GM19193 (cell line): ENCODE results near the gene LKAAEAR1.

ENCODE experiments used
- POLR2A ChIP-seq: IDR thresholded peaks from 4 replicates; pipeline ENCODE4 v1.6.1; 2011; ENCODE audit not compliant: insufficient read depth, insufficient read length; ENCODE audit errors: extremely low read depth

LKAAEAR1 gene

GRCh38 chr20:64113444-64113775 lies 29.2 kb upstream of the LKAAEAR1 start:
- no peak for TF ChIP-seq POLR2A

- no peak for TF ChIP-seq POLR2A
Observed at GRCh38 chr20:64112691-64113443, 28.7 kb upstream of the LKAAEAR1 start.

DNA sequence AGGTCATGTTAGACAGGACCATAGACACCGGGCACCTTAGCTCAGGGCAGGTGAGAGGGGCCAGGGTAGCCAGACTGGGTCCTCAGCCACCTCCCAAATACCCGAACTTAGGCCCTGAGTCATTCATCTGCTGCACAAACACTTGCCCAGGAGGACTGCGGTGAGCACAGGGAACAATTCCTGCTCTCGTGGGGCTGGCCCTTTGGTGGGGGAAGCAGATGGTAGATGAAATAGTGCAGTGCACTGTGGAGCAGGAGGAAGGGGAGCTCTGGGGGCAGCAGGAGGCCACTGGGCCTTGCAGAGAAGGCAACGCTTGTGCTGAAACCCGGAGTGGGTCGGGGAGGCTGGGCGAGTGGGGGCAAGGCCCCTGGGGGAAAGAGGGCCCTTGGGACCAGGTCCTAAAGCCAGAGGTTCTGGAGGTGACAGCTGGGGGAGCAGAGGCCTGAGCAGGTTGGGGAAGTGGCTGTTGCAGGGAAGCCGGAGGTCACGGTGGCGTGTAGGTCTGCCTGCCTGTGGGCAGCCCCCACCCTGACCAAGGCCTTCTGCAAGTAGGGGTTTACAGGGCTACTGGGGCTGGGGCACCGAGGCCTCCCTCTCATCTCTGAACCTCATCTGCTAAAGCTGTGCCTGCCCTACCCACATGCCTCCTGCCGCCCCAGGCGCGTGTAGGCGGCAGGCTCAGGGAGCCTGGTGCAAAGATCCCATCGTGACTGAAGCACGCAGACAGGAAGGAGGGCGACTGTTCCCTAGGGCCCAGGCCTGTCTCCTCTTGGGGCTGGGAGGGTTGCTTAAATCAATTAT lies 27.8 kb upstream of the LKAAEAR1 start:
- no peak for TF ChIP-seq POLR2A

- TF ChIP-seq POLR2A, result no peak
Observed at GRCh38 chr20:64110411-64111068, 26.3 kb upstream of the LKAAEAR1 start.

GRCh38 chr20:64109831-64110391 lies 25.7 kb upstream of the LKAAEAR1 start:
- no peak for TF ChIP-seq POLR2A

DNA sequence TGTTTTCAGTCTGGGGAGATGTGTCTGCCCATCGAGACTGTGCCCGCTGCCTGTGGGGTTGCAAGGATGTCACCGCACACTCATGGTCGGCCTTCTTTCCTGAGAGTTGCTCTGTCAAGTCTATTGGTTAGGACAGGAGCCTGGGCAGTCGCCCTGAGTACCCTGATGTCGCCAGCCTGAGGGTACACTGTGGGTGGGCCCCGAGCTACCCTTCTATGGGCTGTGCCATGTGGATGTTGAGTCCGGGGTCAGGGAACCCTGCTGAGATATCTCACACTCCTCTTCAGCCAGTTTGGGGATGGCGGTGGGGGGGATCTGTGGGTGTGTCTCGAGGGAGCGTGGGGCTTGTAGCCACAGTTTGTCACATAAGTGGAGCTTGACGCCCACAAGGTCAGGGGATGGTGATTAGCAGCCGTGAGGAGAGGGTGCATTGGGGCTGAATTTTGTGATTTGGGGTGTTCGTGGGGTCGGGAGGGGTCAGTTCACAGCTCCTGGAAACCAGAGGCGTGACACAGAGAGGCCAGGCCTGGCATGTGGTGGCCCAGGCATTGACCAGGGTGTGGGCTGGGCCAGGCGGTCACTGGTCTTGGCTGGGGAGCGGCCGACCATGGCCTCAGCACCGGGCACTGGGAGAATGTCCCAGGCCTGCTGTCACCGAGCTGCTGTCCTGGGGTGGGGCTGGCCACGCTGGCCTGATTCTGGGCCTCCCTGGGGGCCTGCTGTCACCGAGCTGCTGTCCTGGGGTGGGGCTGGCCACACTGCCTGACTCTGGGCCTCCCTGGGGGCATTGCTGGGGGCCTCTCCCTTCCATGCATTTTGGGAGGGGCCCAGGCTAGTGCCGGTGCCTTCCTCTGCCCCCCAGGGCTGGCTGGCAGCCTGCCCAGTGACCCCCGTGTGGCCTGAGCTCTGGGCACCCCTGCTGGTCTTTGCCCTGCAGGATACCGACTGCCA lies 24.8 kb upstream of the LKAAEAR1 start:
- TF ChIP-seq POLR2A, result no peak

- TF ChIP-seq POLR2A, result no peak
Observed at GRCh38 chr20:64107736-64108457, 23.7 kb upstream of the LKAAEAR1 start.

- TF ChIP-seq POLR2A, result no peak
Observed at GRCh38 chr20:64106981-64107735, 23.0 kb upstream of the LKAAEAR1 start, which contains the start of gene NPBWR2. NPBWR2 (minus strand) TSS chr20:64107565; CDS start chr20:64106831, 734 bp downstream.

DNA sequence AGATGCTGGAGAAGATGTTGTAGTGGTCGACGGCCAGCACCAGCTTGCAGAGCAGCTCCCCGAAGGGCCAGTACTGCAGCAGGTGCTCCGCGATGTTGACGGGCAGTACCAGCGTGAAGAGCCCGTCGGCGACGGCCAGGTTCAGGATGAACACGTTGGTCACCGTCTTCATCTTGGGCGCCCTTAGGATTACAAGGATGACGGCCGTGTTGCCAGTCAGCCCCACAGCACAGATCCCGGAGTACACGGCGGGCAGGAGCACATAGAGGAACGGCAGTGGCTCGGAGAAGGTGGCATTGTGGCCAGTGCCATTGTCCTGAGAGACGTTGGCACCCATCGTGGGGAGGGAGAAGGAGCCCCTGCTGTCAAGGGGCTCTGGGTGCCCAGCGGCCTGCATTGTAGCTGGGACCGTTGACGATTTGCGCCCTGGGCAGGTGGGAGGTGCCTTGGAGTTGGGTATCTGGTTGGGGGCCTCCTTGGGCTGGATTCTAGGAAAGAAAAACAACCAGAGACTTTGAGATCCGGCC lies 22.3 kb upstream of the LKAAEAR1 start:
- TF ChIP-seq POLR2A, result no peak

GRCh38 chr20:64105846-64106434 lies 21.7 kb upstream of the LKAAEAR1 start:
- TF ChIP-seq POLR2A, result no peak

GRCh38 chr20:64104667-64105451 lies 20.7 kb upstream of the LKAAEAR1 start:
- no peak for TF ChIP-seq POLR2A
